Stimulated activated naive CD4-positive, alpha-beta T cell (primary cell): ENCODE results near the gene RTN1.

Experiments
- DNase-seq, 6 experiments: peaks; one replicate each; lab custom pipeline; 2025; lab: John Stamatoyannopoulos, UW

RTN1 gene

GRCh38 chr14:59850458-59850857, 20.1 kb downstream of the RTN1 start:
- DNase-seq, result no peak

- DNase-seq, result no peak
Observed at GRCh38 chr14:59849411-59850130, 21.0 kb downstream of the RTN1 start.

GRCh38 chr14:59848671-59849070, 21.9 kb downstream of the RTN1 start:
- no peak for DNase-seq

- DNase-seq, result no peak
Observed at GRCh38 chr14:59847711-59848110, 22.9 kb downstream of the RTN1 start.

GRCh38 chr14:59846595-59846994, 24.0 kb downstream of the RTN1 start:
- DNase-seq, result no peak

- no peak for DNase-seq
Observed at GRCh38 chr14:59845245-59845644, 25.3 kb downstream of the RTN1 start.

GRCh38 chr14:59844186-59844812, 26.3 kb downstream of the RTN1 start:
- no peak for DNase-seq

GRCh38 chr14:59836116-59836515, 34.5 kb downstream of the RTN1 start:
- no peak for DNase-seq

- DNase-seq, result no peak
Observed at GRCh38 chr14:59832653-59833294, 37.8 kb downstream of the RTN1 start.

GRCh38 chr14:59831121-59831730, 39.4 kb downstream of the RTN1 start:
- no peak for DNase-seq

- no peak for DNase-seq
Observed at GRCh38 chr14:59830338-59830734, 40.2 kb downstream of the RTN1 start.

- no peak for DNase-seq
Observed at GRCh38 chr14:59829469-59830337, 40.9 kb downstream of the RTN1 start.

GRCh38 chr14:59828276-59828675, 42.3 kb downstream of the RTN1 start:
- DNase-seq, result no peak

- DNase-seq, result no peak
Observed at GRCh38 chr14:59827401-59827800, 43.2 kb downstream of the RTN1 start.

GRCh38 chr14:59826150-59826549, 44.4 kb downstream of the RTN1 start:
- DNase-seq, result no peak

GRCh38 chr14:59823179-59823578, 47.4 kb downstream of the RTN1 start:
- no peak for DNase-seq

GRCh38 chr14:59819446-59820088, 51.0 kb downstream of the RTN1 start:
- DNase-seq, result no peak

- DNase-seq, result no peak
Observed at GRCh38 chr14:59816941-59817340, 53.6 kb downstream of the RTN1 start.

- DNase-seq, result no peak
Observed at GRCh38 chr14:59814988-59815387, 55.6 kb downstream of the RTN1 start.

GRCh38 chr14:59811815-59812214, 58.8 kb downstream of the RTN1 start:
- DNase-seq, result no peak

GRCh38 chr14:59811073-59811472, 59.5 kb downstream of the RTN1 start:
- DNase-seq, result no peak
